ENCODE data around the gene ASCL5. TPM values are rescaled to one million over a fixed set of nuclear protein-coding genes. Genes with fewer than 3 reads are reported as not detected.

ASCL5 gene
- total RNA-seq, 1 donor from 2014 or later, result under 0.01 TPM

DNA sequence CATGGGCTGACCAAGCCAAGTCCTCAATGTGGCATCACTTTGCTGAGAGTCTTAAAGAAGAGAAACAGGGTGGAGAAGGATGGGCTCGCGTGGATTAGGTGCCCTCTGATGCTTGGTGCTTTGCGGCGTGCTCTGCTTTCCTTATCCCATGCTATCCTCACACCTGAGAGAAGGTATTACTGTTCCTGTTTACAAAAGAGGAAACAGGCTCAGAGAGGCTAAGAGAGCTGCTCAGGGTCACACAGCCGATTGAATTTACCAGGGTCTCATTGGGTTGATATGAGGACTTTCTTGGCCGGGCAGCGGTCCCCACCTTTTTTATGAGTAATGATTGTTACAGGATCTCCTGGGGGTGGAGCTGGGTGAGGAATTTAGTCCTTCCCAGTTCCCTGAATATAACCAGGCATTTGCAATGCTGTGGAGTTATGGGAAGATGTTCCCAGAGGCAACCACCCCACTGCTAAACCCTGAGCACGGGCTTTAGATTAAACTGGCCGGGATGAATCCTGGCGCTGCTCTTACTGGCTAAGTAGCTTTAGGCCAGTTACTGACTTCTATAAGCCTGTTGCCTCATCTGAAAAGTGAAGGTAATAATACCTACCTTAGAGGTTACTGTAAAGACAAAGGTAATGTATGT lies 4.5 kb downstream of the ASCL5 start:
- no peak overlapping the region for H3K4me3 ChIP-seq (ENCODE audit: low read depth, low read length)
- FAIRE-seq (no peak), DNase-seq (ENCODE audit: low read depth) (peak; percentile 15)
- H3K27me3 ChIP-seq (ENCODE audit: control insufficient read depth, insufficient read depth, low read length), result peaks cover 6% of the 10 kb centered on the region
- TF ChIP-seq, protein P1, sequence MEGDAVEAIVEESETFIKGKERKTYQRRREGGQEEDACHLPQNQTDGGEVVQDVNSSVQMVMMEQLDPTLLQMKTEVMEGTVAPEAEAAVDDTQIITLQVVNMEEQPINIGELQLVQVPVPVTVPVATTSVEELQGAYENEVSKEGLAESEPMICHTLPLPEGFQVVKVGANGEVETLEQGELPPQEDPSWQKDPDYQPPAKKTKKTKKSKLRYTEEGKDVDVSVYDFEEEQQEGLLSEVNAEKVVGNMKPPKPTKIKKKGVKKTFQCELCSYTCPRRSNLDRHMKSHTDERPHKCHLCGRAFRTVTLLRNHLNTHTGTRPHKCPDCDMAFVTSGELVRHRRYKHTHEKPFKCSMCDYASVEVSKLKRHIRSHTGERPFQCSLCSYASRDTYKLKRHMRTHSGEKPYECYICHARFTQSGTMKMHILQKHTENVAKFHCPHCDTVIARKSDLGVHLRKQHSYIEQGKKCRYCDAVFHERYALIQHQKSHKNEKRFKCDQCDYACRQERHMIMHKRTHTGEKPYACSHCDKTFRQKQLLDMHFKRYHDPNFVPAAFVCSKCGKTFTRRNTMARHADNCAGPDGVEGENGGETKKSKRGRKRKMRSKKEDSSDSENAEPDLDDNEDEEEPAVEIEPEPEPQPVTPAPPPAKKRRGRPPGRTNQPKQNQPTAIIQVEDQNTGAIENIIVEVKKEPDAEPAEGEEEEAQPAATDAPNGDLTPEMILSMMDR (IDR thresholded peaks at IDR 0.05; ENCODE audit: insufficient read depth, low read length, severe bottlenecking), result no peak
- no peaks in the 10 kb centered on the region for H3K36me3 ChIP-seq (ENCODE audit: control insufficient read depth, insufficient read depth, low read length)

DNA sequence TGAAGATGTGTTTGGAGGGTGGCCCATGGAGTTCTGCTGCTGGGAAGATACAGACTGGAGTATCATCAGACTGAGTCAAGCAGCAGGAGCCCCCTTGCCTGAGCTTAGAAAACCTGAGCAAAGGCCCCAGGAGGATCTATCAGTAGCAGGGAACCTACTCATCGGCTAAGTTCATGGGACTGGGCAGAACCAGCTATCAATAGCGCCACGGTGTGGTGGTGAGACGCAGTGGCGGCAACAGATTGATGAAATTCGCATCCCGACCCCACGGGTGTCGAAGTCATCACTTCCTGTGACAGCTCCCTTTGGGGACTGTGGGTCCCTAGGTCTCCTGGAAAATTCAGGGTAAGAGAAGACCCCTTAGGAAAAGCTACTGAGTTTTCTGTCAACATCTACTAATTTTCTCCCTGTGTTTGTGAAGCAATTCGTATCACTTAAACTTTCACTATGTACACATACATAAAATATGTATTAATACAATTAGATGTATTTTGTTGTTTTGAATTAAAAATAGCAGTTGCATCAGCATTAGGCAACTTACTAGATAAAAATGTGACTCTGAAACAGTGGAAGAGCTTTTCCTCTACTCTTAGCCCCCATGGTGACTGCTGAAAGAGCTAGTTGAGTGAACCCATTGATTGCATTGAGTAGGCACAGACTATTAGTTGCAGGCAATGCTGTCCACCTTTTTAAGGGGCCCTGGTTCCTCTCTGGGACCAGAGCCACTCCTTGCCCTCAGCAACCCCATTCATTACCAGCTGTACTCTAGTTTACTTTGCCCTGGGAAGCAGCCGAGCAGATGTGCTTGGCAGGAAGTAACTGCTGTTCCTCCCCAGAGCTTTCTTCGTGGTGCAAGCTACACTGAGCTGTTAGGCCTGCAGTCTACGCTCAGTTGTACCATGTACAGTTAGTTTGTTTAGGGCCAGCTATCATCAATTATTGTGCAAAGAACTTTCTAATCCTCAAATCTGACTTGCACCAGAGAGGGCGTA lies 7.5 kb downstream of the ASCL5 start:
- DNase-seq (ENCODE audit: low read depth), result peak; percentile 51
- TF ChIP-seq, protein P1 (IDR thresholded peaks at IDR 0.05; ENCODE audit: insufficient read depth, low read length, severe bottlenecking), result peak; percentile 85
- no peak for FAIRE-seq
- Histone ChIP-seq H3K27me3 (ENCODE audit: control insufficient read depth, insufficient read depth, low read length) (peaks cover 2% of the 10 kb centered on the region), H3K4me3 (ENCODE audit: low read depth, low read length) (no peak overlapping the region), H3K36me3 (ENCODE audit: control insufficient read depth, insufficient read depth, low read length) (no peaks in the 10 kb centered on the region)

DNA sequence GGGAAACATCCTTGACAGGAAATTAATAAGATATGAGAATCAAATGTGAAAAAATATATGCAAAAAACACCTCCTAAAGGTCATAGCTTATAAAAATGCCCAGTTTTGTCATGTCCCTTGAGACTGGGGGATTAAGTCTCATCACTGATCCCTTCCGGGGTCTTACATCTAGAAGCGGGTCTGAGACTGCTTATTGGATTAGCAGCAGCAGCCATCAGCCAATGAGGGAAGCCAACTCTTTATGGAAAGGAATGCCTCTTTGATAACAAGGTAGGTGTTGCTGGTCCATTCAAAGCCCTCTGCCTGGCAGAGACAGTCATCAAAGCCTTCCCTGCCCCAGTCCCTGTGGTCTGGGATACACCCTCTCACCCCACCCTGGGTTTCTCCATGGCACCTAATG lies 10.9 kb downstream of the ASCL5 start:
- H3K27me3 ChIP-seq (ENCODE audit: control insufficient read depth, insufficient read depth, low read length), result peaks cover 2% of the 10 kb centered on the region
- no peak overlapping the region for H3K4me3 ChIP-seq (ENCODE audit: low read depth, low read length)
- no peak for DNase-seq (ENCODE audit: low read depth)
- FAIRE-seq, result no peak
- H3K36me3 ChIP-seq (ENCODE audit: control insufficient read depth, insufficient read depth, low read length), result no peaks in the 10 kb centered on the region
- TF ChIP-seq, protein P1 (IDR thresholded peaks at IDR 0.05; ENCODE audit: insufficient read depth, low read length, severe bottlenecking), result no peak

DNA sequence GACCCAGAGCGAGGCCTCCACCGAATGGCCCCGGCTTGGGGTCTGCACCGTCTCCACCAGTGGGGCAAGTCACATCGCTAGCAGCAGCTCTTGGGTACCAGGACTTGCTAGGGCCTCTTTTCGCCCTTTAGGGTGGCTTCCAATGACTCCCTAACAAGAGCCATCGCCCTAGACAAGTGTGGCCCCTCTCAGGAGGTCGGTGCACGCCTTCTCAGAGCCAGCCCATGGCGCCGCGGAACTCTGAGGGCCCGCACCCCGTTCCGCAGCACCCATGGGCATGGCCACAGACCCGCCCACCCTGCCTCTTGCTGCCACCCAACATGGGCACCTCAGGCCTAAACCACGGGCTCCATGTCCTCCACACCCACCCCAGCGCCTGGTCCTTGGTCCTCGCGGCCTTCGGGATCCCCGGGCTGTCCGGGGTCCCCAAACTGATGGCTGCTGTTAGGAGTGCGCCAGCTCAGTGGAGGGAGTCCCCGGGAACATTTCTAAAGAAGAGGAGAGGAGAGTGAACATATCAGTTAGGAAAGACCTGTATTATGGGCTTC lies 11.5 kb downstream of the ASCL5 start:
- TF ChIP-seq, protein P1 (IDR thresholded peaks at IDR 0.05; ENCODE audit: insufficient read depth, low read length, severe bottlenecking), result no peak
- H3K27me3 ChIP-seq (ENCODE audit: control insufficient read depth, insufficient read depth, low read length), result peaks cover 2% of the 10 kb centered on the region
- FAIRE-seq (no peak), DNase-seq (ENCODE audit: low read depth) (no peak)
- H3K36me3 ChIP-seq (ENCODE audit: control insufficient read depth, insufficient read depth, low read length), result no peaks in the 10 kb centered on the region
- H3K4me3 ChIP-seq (ENCODE audit: low read depth, low read length), result no peak overlapping the region

DNA sequence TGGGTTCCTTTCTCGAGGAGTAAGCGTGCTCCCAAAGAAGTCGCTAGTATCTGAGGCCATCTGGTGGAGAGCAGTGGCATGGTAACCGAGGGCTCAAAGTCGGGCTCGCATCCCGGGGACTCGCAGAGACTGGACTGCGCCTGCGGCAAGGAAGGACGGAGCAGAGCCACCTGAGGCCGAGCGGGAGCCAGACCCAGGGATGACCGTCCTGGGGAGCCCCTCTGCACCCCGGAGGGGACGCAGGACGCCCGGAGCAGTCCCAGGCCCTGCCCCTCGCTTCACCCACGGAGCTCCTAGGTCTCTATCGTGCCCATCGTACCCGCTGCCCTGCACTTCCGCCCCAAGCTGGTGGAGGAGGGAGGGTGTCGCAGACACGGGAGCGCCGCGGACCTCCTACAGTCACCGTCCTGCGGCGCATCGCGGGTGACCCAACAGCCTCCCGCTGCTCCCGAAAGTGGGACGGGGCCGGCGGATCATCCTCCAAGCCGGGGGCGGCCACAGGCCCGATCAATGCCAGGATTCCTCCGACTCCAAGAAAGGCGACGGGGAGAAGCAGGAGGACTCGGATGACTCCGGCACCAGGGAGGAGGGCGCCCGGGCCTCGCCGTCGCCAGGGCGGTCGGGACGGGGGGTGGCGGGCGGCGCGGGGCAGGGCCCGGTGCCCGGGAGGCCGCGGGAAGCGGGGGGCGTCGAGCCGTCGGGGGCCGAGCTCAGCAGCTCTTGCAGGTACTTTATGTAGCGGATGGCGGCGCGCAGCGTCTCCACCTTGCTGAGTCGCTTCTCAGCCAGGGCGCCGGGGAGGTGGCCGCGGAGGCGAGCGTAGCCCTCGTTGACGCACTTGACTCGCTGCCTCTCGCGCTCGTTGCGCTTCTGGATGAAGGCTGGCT lies 12.5 kb downstream of the ASCL5 start:
- Histone ChIP-seq H3K4me3 (ENCODE audit: low read depth, low read length) (peak overlapping the region; percentile 61), H3K36me3 (ENCODE audit: control insufficient read depth, insufficient read depth, low read length) (no peaks in the 10 kb centered on the region), H3K27me3 (ENCODE audit: control insufficient read depth, insufficient read depth, low read length) (peaks cover 2% of the 10 kb centered on the region)
- TF ChIP-seq, protein P1 (IDR thresholded peaks at IDR 0.05; ENCODE audit: insufficient read depth, low read length, severe bottlenecking), result peak; percentile 91
- FAIRE-seq, result peak; percentile 97
- DNase-seq (ENCODE audit: low read depth), result peak; percentile 85

Data from bronchial epithelial cell (primary cell).